HG02840 (cell line): ENCODE results near the gene SETD4.
A peak's percentile ranks its signal among the peaks of the same experiment; 100 is the strongest.
"Not testable (repeated sequence)": the region's sequence is repeated elsewhere in the genome, so short reads cannot be mapped to it uniquely, and the experiment has no call there.

Source experiments
- ATAC-seq: cut with Tn5 transposase; IDR thresholded peaks from one replicate; pipeline ENCODE4 v1.9.1; 2021; ENCODE audit warnings: mild to moderate bottlenecking, moderate library complexity, moderate number of reproducible peaks; ENCODE audit not compliant: unreplicated experiment, low FRiP score

SETD4 gene, protein sequence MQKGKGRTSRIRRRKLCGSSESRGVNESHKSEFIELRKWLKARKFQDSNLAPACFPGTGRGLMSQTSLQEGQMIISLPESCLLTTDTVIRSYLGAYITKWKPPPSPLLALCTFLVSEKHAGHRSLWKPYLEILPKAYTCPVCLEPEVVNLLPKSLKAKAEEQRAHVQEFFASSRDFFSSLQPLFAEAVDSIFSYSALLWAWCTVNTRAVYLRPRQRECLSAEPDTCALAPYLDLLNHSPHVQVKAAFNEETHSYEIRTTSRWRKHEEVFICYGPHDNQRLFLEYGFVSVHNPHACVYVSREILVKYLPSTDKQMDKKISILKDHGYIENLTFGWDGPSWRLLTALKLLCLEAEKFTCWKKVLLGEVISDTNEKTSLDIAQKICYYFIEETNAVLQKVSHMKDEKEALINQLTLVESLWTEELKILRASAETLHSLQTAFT

DNA sequence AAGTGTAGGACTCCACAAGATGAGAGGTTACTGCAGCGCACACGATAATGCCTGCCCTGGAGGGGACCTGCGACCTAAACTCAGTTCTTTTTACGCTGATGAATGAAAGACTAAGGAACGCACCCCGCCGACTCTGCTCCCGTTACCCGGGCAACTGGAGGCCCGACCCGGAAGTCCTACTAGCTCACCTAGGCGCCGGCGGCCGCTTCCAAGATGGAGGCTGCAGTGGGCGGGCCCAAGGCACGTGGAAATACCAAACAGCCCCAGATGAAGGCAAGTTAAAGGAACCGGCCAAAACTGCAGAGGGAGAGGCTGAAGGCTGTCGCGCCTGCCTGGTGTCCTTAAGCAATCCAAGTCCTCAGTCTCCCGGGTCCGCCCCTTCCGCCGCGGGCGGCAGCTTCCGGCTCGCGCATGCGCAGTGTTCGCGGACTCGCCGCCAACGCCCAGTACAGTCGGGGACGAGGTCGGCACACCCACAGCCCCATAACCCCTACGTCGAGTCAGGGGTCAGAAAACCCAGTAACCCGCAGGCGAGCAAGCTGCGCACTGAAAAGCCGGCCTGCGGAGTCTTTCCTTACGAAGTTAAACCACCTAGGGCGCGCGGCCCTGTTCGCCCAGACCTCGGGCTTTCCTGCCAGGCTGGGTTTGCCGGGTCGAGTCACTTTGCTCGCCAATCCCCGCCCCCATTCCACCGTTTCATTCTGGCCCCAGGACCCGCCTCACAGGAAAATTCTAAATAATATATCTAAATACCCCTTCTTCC is at the start of gene SETD4:
TSS of gene SETD4 (minus strand) at position 368 of the 763 bp plus-strand sequence. CDS start 1,638 bp downstream, outside the sequence.
- peak; percentile 94 for ATAC-seq

DNA sequence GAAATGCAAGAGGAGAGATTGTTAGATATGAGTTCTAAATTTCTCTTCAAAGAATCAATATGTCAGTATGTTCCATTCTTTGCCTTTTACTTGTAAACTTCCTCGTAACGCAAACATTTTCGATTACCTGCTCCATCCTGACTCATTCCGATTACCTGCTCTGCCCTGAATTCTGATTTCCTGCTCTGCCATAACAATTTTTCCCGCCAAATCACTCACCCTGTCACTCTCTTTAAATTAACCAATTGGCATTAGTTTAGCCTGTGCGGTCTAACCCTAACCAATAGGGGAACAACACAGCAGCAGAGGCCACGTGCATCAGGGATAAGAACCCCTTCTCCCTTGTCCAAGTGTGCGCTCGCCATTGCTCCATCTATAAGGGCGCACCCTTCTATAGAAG is 49.5 kb upstream of the SETD4 start:
- no peak for ATAC-seq

DNA sequence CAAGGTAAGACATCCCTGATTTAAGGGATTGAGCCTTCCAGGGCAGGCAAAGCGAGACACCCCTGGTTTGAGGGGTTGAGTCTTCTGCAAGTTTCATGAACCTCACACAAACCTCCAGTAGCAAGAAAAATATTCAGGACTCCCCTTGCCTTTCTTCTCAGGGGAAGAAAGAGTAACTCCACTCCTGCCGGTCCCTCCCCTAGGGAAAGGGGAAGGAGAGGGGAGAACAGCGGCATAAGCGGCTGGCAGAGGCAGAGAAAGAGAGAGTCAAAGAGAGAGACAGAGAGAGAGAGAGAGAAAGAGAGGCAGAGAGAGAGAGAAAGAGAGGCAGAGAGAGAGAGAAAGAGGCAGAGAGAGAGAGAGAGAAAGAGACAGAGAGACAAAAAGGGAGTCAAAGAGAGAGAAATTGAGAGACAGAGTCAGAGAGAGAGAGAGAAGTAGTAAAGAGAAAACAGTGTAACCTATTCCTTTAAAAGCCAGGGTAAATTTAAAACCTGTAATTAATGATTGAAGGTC is 45.1 kb upstream of the SETD4 start:
- no peak for ATAC-seq

DNA sequence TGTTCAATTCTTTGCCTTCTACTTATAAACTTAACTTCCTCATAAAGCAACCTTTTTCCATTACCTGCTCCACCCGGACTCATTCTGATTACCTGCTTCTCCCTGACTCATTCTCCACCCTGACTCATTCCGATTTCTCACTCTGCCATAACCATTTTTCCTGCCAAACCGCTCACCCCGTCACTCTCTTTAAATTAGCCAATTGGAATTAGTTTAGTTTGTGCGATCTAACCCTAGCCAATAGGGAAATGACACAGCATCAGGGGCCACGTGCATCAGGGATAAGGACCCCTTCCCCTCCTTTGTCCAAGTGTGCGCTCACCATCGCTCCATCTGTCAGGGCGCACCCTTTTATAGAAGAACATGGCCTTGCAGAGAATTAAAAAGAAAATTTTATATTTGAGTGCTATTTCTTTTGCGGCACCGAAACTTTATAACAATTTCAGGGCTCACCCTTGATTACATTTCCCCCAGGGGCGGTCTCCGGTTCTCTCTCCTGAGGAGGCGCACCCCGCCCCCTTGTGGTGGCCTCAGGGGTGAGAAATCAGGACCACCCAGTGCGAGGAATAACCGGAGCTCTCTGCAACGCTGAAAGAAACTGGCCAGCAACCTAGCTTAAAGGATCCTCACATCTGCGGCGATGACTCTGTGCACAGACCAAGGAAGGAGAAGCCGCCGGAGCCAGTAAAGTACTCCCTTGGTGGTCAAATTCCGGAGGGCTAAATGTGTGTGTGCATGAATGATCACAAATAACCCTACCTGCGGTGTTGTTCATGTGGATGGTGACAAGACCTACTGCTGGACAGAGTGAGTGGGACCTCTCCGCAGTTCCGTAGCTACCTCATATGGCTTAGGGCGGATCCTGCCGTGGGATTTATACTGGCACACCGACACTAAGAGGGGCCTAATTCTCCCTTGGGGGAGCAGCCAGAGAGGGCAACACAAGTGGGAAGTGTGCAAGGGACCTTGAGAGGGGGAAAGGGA is 44.3 kb upstream of the SETD4 start:
- ATAC-seq: no peak

DNA sequence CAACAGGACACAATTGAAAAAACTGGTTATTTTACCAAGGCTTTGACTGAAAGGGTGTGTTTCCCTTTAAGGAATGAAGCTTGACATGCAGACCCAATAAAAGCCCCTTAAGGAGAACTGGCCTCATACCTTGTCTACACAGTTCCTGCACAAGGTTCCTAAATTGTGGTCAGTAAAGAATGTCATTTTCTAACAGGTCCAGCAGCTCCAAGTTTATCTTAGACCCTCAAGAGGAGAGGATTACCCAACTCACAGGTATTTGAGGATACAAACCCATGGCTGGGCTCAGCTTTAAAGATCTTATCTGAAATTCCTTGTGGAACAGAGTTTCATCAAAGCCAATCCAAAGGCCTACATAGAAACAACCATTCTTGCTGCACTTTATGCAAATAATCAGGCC is 43.1 kb upstream of the SETD4 start:
- ATAC-seq: no peak

DNA sequence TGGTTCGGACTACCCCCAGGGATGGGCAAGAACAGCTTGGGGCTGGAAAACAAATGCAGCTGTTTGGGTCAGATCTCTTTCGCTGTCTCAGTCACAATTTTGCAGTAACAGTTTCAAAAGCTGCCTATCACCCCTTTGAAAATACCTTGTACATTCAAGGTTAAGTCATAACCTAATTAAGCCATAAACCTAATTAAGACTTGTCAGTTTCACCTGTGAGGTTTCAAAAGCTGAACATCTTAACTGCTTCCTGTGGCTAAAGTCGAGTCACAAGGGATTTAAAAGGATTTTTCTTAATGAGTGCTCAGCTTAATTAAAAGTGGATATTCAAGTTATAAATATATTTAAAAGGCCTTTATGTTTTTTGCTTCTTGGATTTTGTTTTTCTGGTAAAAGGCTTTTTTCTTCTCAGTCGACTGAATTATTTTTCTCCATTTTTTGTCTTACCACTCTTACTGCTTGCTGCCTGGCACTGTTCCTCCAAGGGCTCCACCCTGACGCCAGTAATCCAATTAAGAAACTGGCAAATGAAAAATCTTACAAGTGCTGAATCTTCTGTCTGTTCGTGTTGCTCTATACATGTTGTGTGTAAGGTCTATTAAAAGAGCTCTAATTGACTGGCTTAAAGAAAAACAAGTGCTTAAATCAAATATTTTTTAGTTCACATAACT is 40.8 kb upstream of the SETD4 start:
- no peak for ATAC-seq

DNA sequence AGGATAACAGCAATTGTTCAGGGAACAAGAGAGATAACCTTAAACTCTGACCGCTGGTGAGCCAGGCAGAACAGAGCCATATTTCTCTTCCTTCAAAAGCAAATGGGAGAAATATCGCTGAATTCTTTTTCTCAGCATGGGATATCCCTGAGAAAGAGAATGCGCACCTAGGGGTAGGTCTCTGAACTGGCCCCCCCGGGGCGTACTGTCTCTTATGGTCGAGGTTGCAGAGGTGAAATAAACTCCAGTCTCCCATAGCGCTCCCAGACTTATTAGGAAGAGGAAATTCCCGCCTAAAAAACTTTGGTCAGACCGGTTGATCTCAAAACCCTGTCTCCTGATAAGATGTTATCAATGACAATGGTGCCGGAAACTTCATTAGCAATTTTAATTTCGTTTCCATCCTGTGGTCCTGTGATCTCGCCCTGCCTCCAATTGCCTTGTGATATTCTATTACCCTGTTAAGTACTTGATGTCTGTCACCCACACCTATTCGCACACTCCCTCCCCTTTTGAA is 39.4 kb upstream of the SETD4 start:
- not testable (repeated sequence) for ATAC-seq

DNA sequence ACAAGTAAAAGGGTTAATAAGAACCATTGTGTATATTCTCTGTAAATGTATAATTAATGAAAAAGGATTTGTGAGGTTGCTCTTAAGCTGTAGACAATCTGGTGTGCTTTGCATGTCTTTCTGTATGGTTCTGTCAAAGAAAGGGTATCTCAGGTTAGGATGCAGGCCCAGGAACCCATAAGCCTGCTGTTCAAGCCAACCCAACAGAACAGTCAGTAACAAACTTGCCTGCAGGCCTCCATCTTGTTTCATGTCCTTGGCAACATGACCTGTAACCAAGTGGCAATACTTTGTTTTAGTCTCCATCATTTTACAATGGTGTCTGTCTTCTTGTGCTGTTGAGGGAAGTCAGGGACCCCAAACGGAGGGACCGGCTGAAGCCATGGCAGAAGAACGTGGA is 38.7 kb upstream of the SETD4 start:
- no peak for ATAC-seq

DNA sequence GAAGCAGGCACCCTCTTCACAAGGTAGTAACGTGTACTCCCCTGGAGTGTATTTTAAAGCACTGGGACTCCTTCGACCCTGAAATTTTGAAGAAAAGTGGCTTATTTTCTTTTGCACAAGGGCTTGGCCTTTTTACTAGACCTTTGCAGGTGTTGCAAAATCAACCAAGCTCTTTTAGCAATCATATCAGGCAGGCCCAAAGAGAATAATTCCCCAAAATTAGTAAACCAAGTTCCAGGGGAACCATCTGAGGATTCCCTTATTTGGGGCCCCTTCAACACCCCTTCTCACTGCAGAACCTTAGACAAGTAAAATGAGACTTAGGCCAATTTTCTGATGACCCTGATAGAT is 37.8 kb upstream of the SETD4 start:
- ATAC-seq: no peak

DNA sequence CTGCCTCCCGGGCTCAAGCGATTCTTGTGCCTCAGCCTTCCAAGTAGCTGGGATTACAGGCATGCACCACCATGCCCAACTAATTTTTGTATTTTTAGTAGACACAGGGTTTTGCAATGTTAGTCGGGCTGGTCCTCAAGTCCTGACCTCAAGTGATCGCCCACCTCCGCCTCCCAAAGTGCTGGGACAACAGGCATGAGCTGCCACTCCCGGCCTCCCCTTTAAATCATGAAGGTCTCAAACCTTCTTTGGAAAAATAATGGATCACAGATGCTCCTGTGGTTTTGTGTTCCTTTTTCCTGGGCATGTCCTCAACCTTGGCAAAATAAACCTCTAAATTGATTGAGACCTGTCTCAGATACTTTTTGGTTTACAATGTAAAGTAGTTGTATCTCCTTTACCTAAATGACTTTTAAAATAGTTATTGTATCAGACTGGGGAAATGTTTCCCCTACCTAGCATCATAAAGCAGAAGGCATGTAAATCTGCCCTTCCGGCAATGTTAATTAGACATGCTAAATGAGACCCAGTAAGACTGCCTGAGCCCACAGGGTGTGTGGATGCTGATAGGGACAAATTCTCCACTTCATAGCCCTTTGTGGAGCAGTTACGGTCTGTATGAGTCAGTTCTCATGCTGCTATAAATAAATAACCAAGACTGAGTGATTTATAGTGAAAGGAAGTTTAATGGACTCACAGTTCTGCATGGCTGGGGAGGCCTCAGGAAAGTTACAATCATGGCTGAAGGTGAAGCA is 37.3 kb upstream of the SETD4 start:
- no peak for ATAC-seq

DNA sequence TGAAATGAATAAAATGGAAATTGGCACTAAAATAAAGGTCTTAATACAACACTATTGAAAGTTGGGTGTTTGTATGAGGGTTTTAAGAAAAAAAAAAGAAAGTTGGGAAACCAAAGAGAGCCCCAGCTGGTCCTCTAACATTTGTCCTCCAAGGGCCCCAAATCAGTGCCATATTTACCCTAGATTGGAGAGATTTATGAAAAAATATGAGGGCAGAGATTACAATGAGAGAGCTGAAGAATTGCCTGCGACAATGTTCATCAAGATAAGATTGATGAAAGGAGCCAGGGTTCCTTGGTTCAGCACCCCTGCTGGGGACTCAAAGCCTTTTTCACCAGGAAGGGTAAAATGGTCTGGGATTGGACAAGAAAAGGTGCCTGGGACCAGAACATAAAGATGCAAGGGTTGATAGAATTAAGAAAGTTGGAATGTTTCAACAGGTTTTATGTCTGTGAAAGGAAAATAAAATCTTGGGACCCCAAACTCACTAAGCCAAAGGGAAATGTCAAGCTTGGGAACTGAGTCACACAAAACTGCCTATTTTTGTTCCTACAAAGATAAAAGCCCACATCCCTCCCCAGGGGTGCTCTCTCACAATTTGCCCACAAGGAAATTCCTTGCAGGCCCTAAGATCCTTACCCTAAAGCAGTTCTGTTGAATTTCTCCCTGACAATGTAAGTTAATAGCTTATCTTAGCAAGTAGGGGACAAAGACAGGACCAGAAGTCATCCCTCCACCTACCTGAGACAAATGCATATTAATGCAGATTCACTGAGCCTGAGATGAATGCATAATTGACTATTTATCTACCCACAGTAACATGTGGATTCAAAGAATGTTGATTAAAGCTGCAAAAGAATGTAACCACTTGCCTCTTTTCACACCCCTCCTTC is 36.3 kb upstream of the SETD4 start:
- ATAC-seq: no peak

DNA sequence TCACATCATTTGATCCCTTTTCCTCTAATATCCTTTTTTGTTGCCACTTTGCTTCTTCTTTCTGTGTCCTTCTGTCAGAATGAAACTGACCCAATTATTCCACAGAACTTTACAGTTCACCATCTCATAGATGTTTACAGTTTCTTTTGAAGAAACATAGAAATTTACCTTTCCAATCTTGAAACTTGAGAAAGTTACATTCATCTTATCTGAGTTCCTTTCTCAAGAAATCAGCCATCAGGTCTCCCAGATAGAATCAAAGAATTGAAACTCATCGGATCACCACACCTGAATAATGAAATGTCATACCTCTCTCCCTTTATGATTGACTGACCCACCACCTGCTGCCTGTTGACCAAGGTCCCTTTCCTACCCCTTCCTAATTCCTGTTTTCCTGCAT is 33.2 kb upstream of the SETD4 start:
- no peak for ATAC-seq

DNA sequence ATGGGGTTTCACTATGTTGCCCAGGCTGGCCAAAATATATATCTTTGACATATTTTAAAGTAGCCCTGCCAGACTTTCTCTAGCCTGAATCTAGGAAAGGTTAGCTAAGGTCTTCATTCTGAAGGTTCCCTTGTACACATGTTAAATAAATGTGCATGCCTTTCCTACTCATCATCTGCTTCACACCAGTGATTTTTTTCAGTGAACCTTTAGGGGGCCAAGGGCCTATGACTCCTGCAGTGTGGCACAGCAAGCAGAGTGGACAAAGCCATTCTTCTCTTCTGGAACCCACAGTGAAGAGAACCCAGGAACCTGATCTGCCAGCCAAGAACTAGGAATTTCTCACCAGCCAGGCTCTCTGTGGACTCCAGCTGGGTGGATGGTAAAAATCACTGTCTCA is 32.4 kb upstream of the SETD4 start:
- no peak for ATAC-seq

DNA sequence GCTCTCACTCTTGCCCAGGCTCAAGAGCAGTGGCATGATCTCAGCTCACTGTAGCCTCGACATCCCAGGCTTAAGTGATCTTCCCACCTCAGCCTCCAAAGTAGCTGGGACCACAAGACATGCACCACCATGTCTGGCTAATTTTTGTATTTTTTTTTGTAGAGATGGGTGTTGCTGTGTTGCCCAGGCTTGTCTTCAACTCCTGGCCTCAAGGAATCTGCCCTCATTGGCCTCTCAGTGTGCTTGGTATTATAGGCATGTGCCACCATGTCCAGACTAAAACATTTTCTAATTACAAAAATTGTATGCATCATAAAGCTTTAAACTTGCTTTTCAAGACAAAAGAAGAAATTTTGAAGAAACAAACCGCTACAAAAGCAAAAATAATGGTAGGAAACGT is 29.6 kb upstream of the SETD4 start:
- no peak for ATAC-seq

DNA sequence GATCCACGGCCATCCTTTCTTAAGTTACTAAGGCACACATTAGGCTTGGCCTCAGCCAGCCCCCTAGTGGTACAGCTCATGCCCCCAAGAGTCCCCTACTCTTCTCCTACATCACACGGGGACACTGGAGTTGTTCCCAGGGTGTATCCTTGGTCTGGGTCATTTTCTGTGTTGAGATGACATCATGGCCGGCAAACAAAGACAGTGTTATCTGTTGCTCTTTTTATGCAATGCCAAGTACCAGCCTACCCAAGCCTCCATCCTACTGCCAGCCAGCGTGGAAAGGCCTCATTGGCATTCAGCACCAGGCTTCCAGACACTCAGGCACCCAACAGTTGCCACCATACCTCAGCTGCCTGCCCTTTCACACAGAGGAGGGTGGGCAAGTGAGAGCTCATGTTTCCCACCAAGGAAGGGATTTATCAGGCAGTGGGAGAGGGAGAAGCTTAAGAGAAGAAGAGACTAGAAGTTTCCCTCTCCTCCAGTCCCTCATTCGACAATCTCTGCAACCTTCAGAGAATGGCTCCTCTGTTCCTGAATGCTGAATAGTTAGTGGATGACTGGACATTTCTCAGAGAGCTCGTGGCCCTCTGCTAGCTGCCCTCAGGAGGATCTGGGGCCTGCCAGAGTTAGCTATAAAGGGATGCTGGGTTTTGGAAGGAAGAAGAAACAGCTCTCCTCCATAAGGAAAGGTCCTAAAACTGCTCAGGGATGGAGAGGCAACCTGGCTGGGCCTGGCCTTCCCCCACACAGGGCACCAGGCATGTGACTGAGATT is 27.2 kb upstream of the SETD4 start:
- ATAC-seq: no peak

DNA sequence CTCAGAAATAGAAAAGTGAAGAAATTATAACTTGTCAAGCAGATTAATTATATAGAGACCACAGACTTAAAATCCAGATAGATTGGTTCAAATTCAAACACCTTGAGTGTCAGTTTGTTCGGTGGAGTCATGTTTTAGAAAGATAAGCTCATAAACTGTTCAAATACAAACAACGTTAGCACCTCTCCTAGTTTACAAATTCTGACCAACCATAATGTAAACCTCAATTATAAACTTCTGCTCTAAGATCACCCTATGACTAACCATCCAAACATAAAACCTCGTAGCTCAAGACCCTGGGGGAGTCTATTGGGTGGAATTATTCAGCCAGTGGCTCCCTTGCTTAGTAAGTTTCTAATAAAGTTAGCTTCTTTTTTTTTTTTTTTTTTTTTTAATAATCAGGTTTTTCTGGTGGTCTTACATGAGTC is 21.9 kb upstream of the SETD4 start:
- no peak for ATAC-seq

DNA sequence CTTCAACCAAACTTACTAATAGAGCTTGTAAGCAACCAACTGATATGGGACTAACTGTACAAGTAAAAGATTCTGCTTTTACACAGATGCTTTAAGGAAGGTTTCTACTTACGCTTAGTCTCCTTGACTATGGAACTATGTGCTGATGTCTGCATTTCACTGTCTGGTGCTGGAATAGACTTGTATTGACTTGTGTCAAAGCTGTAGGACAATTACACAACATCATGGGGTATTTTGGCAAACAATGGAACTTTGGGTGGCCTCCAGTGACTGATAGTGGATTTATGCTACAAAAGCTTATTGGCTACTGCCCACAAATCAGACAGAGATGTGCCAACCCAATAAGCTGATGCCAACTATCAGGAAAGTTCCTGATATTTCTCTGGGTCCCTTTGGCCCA is 20.1 kb upstream of the SETD4 start:
- ATAC-seq: no peak
